ENCODE data around the gene UPK3A.

The UPK3A gene

GRCh38 chr22:45314054-45314721 lies 29.4 kb downstream of the UPK3A start:
- Mint-ChIP-seq H3K4me3 (no peak overlapping the region), H3K27me3 (ENCODE audit: low read depth, poor library complexity) (peaks cover 11% of the 10 kb centered on the region), H3K36me3 (ENCODE audit: low read depth) (peaks cover 9% of the 10 kb centered on the region), H3K27ac (no peak overlapping the region), H3K4me1 (peaks cover 42% of the 10 kb centered on the region), H3K9me3 (no peaks in the 10 kb centered on the region)
- DNase-seq, result no peak
- no peak for TF ChIP-seq CTCF (IDR thresholded peaks at IDR 0.05)

DNA sequence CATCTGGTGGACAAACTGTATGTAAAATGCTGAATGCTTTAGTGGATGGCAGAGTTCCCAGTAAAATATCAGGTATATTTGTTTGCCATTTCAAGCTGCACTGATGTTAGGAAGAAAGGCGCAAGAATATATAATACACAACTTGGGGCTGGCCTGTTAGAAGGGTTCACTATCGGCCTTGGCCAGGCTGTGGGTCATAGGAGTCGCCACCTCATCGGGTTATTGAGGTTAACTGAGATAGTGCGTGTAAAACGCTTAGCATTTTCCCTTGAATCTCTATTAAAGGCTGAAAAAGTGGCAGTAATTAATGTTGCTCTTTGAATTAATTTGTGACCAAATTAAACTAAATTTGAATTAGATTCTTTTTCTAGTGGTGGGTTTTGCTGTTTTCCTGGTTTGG lies 30.0 kb downstream of the UPK3A start:
- H3K36me3 Mint-ChIP-seq (ENCODE audit: low read depth), result peaks cover 9% of the 10 kb centered on the region
- no peak for DNase-seq
- no peak overlapping the region for H3K4me3 Mint-ChIP-seq
- no peaks in the 10 kb centered on the region for H3K9me3 Mint-ChIP-seq
- H3K27ac Mint-ChIP-seq, result no peak overlapping the region
- peaks cover 46% of the 10 kb centered on the region for H3K4me1 Mint-ChIP-seq
- H3K27me3 Mint-ChIP-seq (ENCODE audit: low read depth, poor library complexity), result peaks cover 11% of the 10 kb centered on the region
- TF ChIP-seq CTCF (IDR thresholded peaks at IDR 0.05), result no peak

DNA sequence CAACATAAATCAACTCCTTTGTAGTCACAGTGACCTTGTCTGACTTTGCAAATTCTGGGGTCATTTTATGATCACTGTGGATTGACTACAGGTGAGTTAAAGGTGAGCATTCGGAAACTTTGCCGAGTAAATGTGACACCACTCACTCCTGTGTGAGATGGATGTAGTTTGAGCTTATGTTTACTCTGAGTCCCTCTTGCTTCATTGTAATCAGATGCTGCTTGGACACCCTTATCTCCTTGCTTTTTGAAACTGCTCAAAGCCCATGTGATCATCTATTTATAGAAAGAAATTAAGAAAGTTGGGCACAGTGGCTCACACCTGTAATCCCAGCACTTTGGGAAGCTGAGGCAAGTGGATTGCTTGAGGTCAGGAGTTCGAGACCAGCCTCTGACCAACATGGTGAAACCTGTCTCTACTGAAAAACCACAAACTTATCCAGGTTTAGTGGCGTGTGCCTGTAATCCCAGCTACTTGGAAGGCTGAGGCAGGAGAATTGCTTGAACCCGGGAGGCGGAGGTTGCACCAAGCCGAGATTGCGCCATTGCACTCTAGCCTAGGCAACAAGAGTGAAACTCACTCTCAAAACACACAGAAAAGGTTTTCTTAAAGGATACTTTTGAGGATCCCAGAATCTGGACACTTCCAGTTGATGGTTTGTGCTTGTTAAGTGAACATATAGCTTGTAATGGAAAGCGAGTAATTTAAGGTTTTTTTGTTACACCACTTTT lies 32.2 kb downstream of the UPK3A start:
- no peaks in the 10 kb centered on the region for H3K9me3 Mint-ChIP-seq
- peaks cover 9% of the 10 kb centered on the region for H3K36me3 Mint-ChIP-seq (ENCODE audit: low read depth)
- no peak overlapping the region for H3K4me3 Mint-ChIP-seq
- no peak for TF ChIP-seq CTCF (IDR thresholded peaks at IDR 0.05)
- peaks cover 4% of the 10 kb centered on the region for H3K27me3 Mint-ChIP-seq (ENCODE audit: low read depth, poor library complexity)
- DNase-seq, result no peak
- H3K4me1 Mint-ChIP-seq, result peaks cover 34% of the 10 kb centered on the region
- no peak overlapping the region for H3K27ac Mint-ChIP-seq

GRCh38 chr22:45317551-45318167 lies 32.9 kb downstream of the UPK3A start:
- Mint-ChIP-seq H3K27ac (no peak overlapping the region), H3K9me3 (no peaks in the 10 kb centered on the region), H3K27me3 (ENCODE audit: low read depth, poor library complexity) (peaks cover 4% of the 10 kb centered on the region), H3K4me3 (no peak overlapping the region), H3K4me1 (peaks cover 31% of the 10 kb centered on the region), H3K36me3 (ENCODE audit: low read depth) (peaks cover 9% of the 10 kb centered on the region)
- DNase-seq, result no peak
- peak; percentile 11 for TF ChIP-seq CTCF (IDR thresholded peaks at IDR 0.05)

DNA sequence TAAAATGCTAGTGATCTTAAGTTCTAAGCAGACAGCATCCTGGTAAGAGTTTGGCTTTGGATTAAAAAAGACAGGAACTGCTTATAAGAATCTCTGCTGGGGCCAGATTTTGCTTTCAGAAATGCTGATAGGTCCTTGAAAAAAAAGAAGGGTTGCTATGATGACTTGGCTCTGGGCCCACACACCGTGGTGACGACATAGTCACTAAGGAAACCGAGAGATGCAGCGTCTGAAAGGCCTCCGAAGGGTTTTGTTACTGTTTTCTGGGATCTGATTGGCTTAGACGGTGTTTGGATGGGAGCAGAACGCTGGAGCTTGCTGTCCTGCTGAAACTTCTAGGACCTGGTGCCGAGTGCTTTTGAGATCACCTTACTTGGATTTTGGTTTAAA lies 33.4 kb downstream of the UPK3A start:
- TF ChIP-seq CTCF (IDR thresholded peaks at IDR 0.05), result no peak
- Mint-ChIP-seq H3K9me3 (no peaks in the 10 kb centered on the region), H3K27ac (peak overlapping the region; percentile 4), H3K4me3 (no peak overlapping the region), H3K27me3 (ENCODE audit: low read depth, poor library complexity) (peaks cover 4% of the 10 kb centered on the region), H3K4me1 (peaks cover 28% of the 10 kb centered on the region), H3K36me3 (ENCODE audit: low read depth) (peaks cover 10% of the 10 kb centered on the region)
- DNase-seq, result no peak

All from nephron progenitor cell (in vitro differentiated cells).